SU-DHL-6 (cell line): Measurements from ENCODE around the gene FXYD1.

Experiments
- CTCF ChIP-seq: fragments of 200-600 bp; sonication (generic); IDR thresholded peaks from one replicate; pipeline ENCODE4 v1.5.1; 2017; ENCODE audit warnings: antibody characterized with exemption, mild to moderate bottlenecking, low read length, moderate library complexity; ENCODE audit not compliant: insufficient read depth, poor library complexity, severe bottlenecking
- EZH2phosphoT487 ChIP-seq: fragments of 200-600 bp; sonication (generic), shearing (Covaris generic); conservative IDR thresholded peaks from 2 replicates; pipeline ENCODE4 v1.6.1; 2018; ENCODE audit warnings: mild to moderate bottlenecking, antibody characterized with exemption, low read length, moderate library complexity, mixed read lengths

- TF ChIP-seq CTCF (no peak), EZH2phosphoT487 (no peak)
Measured at GRCh38 chr19:35122687-35123551, 15.7 kb upstream of the FXYD1 start.
